Smooth muscle cell of bladder (primary cell): Measurements from ENCODE around the gene LHPP. TPM values are rescaled to one million over a fixed set of nuclear protein-coding genes. Genes with fewer than 3 reads are reported as not detected.

Experiments
- total RNA-seq: library from RNA; depleted of rRNA; stranded (reverse); fragments of >200 nt; gene quantifications from 2 replicates; pipeline ENCODE4 v1.2.3, GENCODE V29; 2014

The LHPP gene, protein sequence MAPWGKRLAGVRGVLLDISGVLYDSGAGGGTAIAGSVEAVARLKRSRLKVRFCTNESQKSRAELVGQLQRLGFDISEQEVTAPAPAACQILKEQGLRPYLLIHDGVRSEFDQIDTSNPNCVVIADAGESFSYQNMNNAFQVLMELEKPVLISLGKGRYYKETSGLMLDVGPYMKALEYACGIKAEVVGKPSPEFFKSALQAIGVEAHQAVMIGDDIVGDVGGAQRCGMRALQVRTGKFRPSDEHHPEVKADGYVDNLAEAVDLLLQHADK
- total RNA-seq = 9.2 and 11.0 TPM in 2 replicates

GRCh38 chr10:124461642-124462347 lies at the start of gene LHPP:
Gene LHPP (plus strand): TSS chr10:124461823. CDS start chr10:124461863, 40 bp downstream.

DNA sequence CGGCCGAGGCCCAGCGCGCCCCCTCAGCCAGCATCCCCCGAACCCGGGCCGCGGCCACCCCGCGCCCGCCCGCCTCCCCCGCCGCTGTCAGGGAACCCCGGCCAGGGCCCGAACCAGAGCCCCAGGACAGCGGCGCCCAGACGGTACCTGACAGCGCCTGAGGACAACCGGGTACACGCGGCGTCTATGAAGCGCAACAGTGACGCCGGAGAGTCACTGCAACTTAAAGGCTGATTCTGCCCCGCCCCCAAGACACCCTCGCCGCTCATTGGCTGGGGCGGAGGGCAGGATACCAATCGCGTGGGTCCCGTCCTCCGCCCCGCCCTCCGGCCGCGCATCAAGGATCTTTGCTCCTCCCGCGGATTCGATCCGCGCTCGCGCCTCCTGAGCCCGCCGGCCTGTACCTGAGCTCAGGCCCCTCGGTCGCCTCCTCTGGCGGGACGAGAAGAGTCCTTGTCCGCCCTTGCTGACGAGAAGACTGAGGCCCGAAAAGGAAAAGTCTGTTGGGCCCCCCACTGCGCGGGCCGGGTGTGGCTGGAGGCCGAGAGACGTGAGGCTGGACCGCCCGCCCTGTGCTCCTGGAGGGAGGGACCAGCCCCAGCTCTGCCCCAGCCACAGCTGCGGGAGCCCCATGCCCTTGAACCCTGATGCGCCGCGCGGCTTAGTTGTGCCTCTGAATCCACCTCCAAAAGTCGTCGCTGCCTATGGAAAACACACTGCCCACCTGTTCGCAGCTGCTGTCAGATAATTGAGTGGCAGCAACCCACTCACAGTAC lies 42.7 kb upstream of the LHPP start, which contains the start of gene OAT:
OAT (minus strand) TSS at position 198 of the 776 bp plus-strand sequence. CDS start 6,752 bp downstream, outside the sequence.

DNA sequence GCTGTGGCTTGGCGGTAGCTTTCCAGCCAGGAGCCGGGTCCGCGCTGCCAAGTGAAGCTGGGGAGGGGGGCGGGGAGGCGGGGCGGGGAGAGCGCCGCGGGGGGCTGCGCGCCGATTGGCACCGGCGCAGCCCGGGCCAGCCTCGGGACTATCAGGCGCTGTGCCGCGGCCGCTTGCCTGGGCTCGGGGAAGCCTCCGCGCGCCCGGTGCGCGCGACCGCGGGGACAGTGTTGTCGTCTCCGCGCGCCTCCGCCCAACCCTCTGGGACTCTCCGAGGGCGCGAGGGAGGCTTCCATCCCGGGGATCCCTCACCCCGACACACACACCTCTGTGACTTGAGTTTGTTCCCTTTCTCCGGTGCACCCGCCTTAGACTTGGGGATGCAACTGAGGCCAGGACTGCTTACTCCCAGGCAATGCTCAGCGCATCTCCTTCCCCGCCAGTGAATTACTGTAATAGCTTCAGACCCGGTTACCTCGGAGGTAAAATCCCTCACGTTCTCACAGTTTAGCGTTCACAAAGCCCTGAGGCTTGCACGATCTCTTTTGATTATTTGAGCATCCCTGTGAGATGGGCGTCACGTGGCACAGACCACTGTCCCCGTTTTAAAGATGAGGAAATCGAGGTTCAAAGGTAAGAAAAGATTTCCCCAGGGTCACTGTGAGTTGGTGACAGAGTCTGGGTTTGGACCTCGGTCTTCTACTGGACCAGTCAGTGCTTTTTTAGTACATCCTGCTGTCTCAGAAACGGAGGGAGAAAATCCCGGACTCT lies 11.4 kb upstream of the LHPP start, which contains the start of gene NKX1-2:
NKX1-2 (minus strand) TSS at position 24 of the 771 bp plus-strand sequence. CDS start 92 bp downstream, outside the sequence.

Other genes with a start within 250 kb of the LHPP start
- 201 and 211 TPM in 2 replicates for gene OAT, start 42.9 kb upstream of the LHPP start, total RNA-seq
- not detected in 2 replicates for gene NKX1-2, start 11.8 kb upstream of the LHPP start, total RNA-seq